MM.1S (cell line): ENCODE measurements around the gene CARMIL1.

Source experiments
- CTCF ChIP-seq: fragments of 300-600 bp; sonication (generic); IDR thresholded peaks from 2 replicates; pipeline ENCODE4 v1.5.1; 2016; ENCODE audit warnings: antibody characterized with exemption, low read length, mixed read lengths
- EZH2 ChIP-seq: fragments of 300-600 bp; sonication (generic); optimal IDR thresholded peaks from 2 replicates; pipeline ENCODE3; 2017; ENCODE audit warnings: low read depth, mild to moderate bottlenecking, antibody characterized with exemption, low read length, mixed read lengths

DNA sequence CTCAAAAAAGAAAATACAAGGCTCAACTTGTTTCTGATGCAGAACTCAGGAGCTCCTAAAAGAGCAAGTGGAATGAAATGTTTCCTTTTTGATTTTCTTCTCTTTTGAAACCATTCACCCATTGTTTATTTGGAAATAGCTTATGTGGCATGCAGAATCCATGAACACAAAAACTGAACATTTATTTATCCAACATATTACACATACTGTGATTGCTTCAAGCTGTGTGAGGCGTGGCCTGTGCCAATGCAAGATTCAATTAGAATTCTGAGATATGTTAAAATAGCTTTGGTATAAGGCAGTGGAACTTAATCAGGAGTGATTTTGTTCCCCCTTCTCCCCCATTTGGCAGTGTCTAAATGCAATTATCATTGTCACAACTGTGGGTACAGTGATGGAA is 45.9 kb upstream of the CARMIL1 start:
- no peak for TF ChIP-seq CTCF
- no peak for TF ChIP-seq EZH2
